ENCODE results near the gene RPP25L.

GRCh38 chr9:34634551-34635248, 22.8 kb upstream of the RPP25L start:
- TF ChIP-seq CTCF (IDR thresholded peaks at IDR 0.05): no peak
- no peak for TF ChIP-seq POLR2AphosphoS5 (IDR thresholded peaks at IDR 0.05; ENCODE audit: insufficient read depth in 1 of 2, low read depth in 1 of 2)
- no peak for TF ChIP-seq POLR2A (IDR thresholded peaks at IDR 0.05)
